WTC11 (cell line): ENCODE measurements around the gene PAGE2.

Experiments
- CREB1 ChIP-seq: sonication (generic); formaldehyde crosslinking; IDR thresholded peaks from 2 replicates; pipeline ENCODE4 v1.8.0; 2023; ENCODE audit warnings: mild to moderate bottlenecking, missing genetic modification reagents
- ESRRA ChIP-seq: sonication (generic); formaldehyde crosslinking; IDR thresholded peaks from 2 replicates; pipeline ENCODE4 v1.8.1; 2022; ENCODE audit warnings: mild to moderate bottlenecking, missing genetic modification reagents, borderline replicate concordance
- ETV6 ChIP-seq: sonication (generic); formaldehyde crosslinking; IDR thresholded peaks from 2 replicates; pipeline ENCODE4 v1.8.1; 2022; ENCODE audit warnings: mild to moderate bottlenecking, missing genetic modification reagents
- KAT7 ChIP-seq: sonication (generic); formaldehyde crosslinking; IDR thresholded peaks from 2 replicates; pipeline ENCODE4 v1.8.1; 2023; ENCODE audit warnings: missing genetic modification reagents, mild to moderate bottlenecking, borderline replicate concordance
- NFATC4 ChIP-seq: fragments of 250-450 bp; sonication (Bioruptor Pico); IDR thresholded peaks from 2 replicates; pipeline ENCODE4 v1.9.0; 2021; ENCODE audit warnings: mild to moderate bottlenecking
- TCF7 ChIP-seq: sonication (generic); formaldehyde crosslinking; IDR thresholded peaks from 2 replicates; pipeline ENCODE4 v1.8.0; 2022; ENCODE audit warnings: mild to moderate bottlenecking, low read depth, missing genetic modification reagents, moderate library complexity
- TP53 ChIP-seq: sonication (generic); formaldehyde crosslinking; IDR thresholded peaks from 2 replicates; pipeline ENCODE4 v1.8.1; 2023; ENCODE audit warnings: mild to moderate bottlenecking, missing genetic modification reagents
- ZBTB21 ChIP-seq: sonication (generic); formaldehyde crosslinking; IDR thresholded peaks from 2 replicates; pipeline ENCODE4 v1.8.1; 2023; ENCODE audit warnings: mild to moderate bottlenecking, missing genetic modification reagents, borderline replicate concordance
- ZNF317 ChIP-seq: sonication (generic); formaldehyde crosslinking; IDR thresholded peaks from 2 replicates; pipeline ENCODE4 v1.8.1; 2023; ENCODE audit warnings: low read depth, mild to moderate bottlenecking, moderate library complexity, missing genetic modification reagents, borderline replicate concordance
- TF ChIP-seq, protein P1 (sequence below): fragments of 200-600 bp; IDR thresholded peaks from 2 replicates; pipeline ENCODE4 v1.8.0; 2022; ENCODE audit warnings: antibody characterized with exemption
- TF ChIP-seq, protein P2 (sequence below): sonication (generic); formaldehyde crosslinking; IDR thresholded peaks from 2 replicates; pipeline ENCODE4 v1.8.0; 2022; ENCODE audit warnings: mild to moderate bottlenecking, missing genetic modification reagents

DNA sequence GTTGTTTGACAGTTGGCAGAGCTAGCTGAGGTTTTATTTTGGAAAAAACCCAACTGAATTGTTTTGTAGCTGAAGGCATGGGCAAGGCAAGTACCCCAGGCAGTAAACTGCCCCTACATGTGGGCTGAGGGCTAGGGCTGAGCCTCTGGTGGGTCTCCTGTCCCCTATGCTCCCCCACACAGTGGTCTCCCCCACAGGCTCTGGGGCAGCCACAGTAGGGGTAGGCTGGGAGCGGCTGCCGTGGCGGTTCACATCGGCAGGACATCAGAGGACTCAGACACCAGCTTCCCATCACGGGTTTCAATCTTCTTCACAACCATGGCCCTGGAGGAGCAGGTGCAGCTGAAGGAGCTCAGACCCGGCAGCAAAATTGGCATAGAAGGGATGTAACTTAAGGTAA lies 47.3 kb upstream of the PAGE2 start:
- TF ChIP-seq KAT7 (CRISPR knock-in tag) (no peak), NFATC4 (no peak), TP53 (CRISPR knock-in tag) (no peak), ZNF317 (CRISPR knock-in tag) (no peak), CREB1 (CRISPR knock-in tag) (no peak), ESRRA (CRISPR knock-in tag) (no peak), TCF7 (no peak), ETV6 (no peak), ZBTB21 (CRISPR knock-in tag) (no peak)
- TF ChIP-seq, protein P1, sequence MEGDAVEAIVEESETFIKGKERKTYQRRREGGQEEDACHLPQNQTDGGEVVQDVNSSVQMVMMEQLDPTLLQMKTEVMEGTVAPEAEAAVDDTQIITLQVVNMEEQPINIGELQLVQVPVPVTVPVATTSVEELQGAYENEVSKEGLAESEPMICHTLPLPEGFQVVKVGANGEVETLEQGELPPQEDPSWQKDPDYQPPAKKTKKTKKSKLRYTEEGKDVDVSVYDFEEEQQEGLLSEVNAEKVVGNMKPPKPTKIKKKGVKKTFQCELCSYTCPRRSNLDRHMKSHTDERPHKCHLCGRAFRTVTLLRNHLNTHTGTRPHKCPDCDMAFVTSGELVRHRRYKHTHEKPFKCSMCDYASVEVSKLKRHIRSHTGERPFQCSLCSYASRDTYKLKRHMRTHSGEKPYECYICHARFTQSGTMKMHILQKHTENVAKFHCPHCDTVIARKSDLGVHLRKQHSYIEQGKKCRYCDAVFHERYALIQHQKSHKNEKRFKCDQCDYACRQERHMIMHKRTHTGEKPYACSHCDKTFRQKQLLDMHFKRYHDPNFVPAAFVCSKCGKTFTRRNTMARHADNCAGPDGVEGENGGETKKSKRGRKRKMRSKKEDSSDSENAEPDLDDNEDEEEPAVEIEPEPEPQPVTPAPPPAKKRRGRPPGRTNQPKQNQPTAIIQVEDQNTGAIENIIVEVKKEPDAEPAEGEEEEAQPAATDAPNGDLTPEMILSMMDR: no peak
- TF ChIP-seq, protein P2, sequence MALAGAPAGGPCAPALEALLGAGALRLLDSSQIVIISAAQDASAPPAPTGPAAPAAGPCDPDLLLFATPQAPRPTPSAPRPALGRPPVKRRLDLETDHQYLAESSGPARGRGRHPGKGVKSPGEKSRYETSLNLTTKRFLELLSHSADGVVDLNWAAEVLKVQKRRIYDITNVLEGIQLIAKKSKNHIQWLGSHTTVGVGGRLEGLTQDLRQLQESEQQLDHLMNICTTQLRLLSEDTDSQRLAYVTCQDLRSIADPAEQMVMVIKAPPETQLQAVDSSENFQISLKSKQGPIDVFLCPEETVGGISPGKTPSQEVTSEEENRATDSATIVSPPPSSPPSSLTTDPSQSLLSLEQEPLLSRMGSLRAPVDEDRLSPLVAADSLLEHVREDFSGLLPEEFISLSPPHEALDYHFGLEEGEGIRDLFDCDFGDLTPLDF: no peak
